Measurements from ENCODE around the gene PPP6R1. TPM values are rescaled to one million over a fixed set of nuclear protein-coding genes. Genes with fewer than 3 reads are reported as not detected.
"Not testable (repeated sequence)": the region's sequence is repeated elsewhere in the genome, so short reads cannot be mapped to it uniquely, and the experiment has no call there.

Gene PPP6R1
- total RNA-seq, 1 donor from 2014 or later: 180 TPM

- no peak overlapping the region for H3K4me3 Mint-ChIP-seq (ENCODE audit: low read depth)
- no peaks in the 10 kb centered on the region for H3K4me1 Mint-ChIP-seq (ENCODE audit: low read depth)
- H3K27me3 Mint-ChIP-seq (ENCODE audit: low read depth): no peaks in the 10 kb centered on the region
- no peak for DNase-seq (ENCODE audit: low spot score)
- no peak overlapping the region for H3K27ac Mint-ChIP-seq
- H3K9me3 Mint-ChIP-seq: no peaks in the 10 kb centered on the region
- intact Hi-C loops (cut with micrococcal nuclease): no loop called here
- peaks cover 42% of the 10 kb centered on the region for H3K36me3 Mint-ChIP-seq (ENCODE audit: low read depth)
Measured at GRCh38 chr19:55228015-55228391, 30.8 kb downstream of the PPP6R1 start.

- peaks cover 36% of the 10 kb centered on the region for H3K36me3 Mint-ChIP-seq (ENCODE audit: low read depth)
- no peak for DNase-seq (ENCODE audit: low spot score)
- no peaks in the 10 kb centered on the region for H3K27me3 Mint-ChIP-seq (ENCODE audit: low read depth)
- no peaks in the 10 kb centered on the region for H3K9me3 Mint-ChIP-seq
- H3K4me1 Mint-ChIP-seq (ENCODE audit: low read depth): no peaks in the 10 kb centered on the region
- intact Hi-C loops (cut with micrococcal nuclease): no loop called here
- H3K27ac Mint-ChIP-seq: no peak overlapping the region
- no peak overlapping the region for H3K4me3 Mint-ChIP-seq (ENCODE audit: low read depth)
Measured at GRCh38 chr19:55227241-55228014, 31.4 kb downstream of the PPP6R1 start.

DNA sequence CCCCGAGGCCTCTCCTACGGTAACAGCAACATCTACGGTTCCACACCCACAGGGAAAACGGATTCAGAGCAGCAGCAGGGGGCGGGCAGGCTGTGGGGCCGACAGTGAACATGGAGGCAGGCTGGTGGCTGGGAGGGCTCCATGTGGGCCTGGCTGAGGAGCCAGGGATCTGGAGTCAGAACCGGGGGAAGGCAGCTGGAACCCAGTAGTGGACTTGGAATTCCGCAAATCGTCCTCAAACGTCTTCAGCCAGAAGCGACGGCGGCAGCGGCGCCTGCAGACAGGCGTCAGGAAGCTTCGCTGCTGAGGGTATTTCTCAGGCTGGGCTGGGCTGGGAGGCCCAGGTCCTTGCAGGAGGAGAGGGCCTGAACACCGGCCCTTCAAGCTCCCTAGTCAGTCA is 32.0 kb downstream of the PPP6R1 start:
- no peak for DNase-seq (ENCODE audit: low spot score)
- no peak overlapping the region for H3K27ac Mint-ChIP-seq
- peaks cover 30% of the 10 kb centered on the region for H3K36me3 Mint-ChIP-seq (ENCODE audit: low read depth)
- no peaks in the 10 kb centered on the region for H3K27me3 Mint-ChIP-seq (ENCODE audit: low read depth)
- H3K4me3 Mint-ChIP-seq (ENCODE audit: low read depth): no peak overlapping the region
- H3K4me1 Mint-ChIP-seq (ENCODE audit: low read depth): no peaks in the 10 kb centered on the region
- intact Hi-C loops (cut with micrococcal nuclease): no loop called here
- H3K9me3 Mint-ChIP-seq: no peaks in the 10 kb centered on the region

GRCh38 chr19:55226273-55226672 is 32.5 kb downstream of the PPP6R1 start:
- H3K27me3 Mint-ChIP-seq (ENCODE audit: low read depth): no peaks in the 10 kb centered on the region
- intact Hi-C loops (cut with micrococcal nuclease): no loop called here
- peaks cover 34% of the 10 kb centered on the region for H3K36me3 Mint-ChIP-seq (ENCODE audit: low read depth)
- no peaks in the 10 kb centered on the region for H3K9me3 Mint-ChIP-seq
- H3K4me1 Mint-ChIP-seq (ENCODE audit: low read depth): no peaks in the 10 kb centered on the region
- DNase-seq (ENCODE audit: low spot score): no peak
- H3K4me3 Mint-ChIP-seq (ENCODE audit: low read depth): no peak overlapping the region
- no peak overlapping the region for H3K27ac Mint-ChIP-seq

- DNase-seq (ENCODE audit: low spot score): no peak
- Mint-ChIP-seq H3K27me3 (ENCODE audit: low read depth) (no peaks in the 10 kb centered on the region), H3K27ac (peak overlapping the region; percentile 4), H3K36me3 (ENCODE audit: low read depth) (peaks cover 38% of the 10 kb centered on the region), H3K4me3 (ENCODE audit: low read depth) (no peak overlapping the region), H3K4me1 (ENCODE audit: low read depth) (no peaks in the 10 kb centered on the region), H3K9me3 (no peaks in the 10 kb centered on the region)
- intact Hi-C loops (cut with micrococcal nuclease): no loop called here
Measured at GRCh38 chr19:55225415-55225958, 33.3 kb downstream of the PPP6R1 start.

DNA sequence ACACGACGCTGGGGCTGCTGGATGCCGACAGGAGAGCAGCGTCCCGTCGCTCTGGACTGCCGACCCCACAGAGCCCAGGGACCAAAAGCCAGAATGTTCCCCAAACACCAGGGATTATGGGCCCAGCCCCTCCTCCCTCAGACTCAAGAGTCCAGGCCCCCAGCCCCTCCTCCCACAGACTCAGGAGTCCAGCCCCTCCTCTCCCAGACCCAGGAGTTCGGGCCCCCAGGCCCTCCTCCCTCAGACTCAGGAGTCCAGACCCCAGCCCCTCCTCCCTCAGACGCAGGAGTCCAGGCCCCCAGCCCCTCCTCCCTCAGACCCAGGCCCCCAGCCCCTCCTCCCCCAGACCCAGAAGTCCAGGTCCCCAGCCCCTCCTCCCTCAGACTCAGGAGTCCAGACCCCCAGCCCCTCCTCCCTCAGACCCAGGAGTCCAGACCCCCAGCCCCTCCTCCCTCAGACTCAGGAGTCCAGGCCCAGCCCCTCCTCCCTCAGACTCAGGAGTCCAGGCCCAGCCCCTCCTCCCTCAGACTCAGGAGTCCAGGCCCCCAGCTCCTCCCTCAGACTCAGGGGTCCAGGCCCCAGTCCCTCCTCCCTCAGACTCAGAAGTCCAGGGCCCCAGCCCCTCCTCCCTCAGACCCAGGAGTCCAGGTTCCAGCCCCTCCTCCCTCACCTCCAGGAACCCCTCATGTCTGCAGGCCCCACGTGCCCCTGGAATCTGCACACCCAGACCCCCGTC is 34.0 kb downstream of the PPP6R1 start:
- H3K4me1 Mint-ChIP-seq (ENCODE audit: low read depth); intact Hi-C loops (cut with micrococcal nuclease); H3K9me3 Mint-ChIP-seq; H3K27ac Mint-ChIP-seq; H3K27me3 Mint-ChIP-seq (ENCODE audit: low read depth); DNase-seq (ENCODE audit: low spot score); H3K4me3 Mint-ChIP-seq (ENCODE audit: low read depth): not testable (repeated sequence)
- H3K36me3 Mint-ChIP-seq (ENCODE audit: low read depth): peaks cover 39% of the 10 kb centered on the region

DNA sequence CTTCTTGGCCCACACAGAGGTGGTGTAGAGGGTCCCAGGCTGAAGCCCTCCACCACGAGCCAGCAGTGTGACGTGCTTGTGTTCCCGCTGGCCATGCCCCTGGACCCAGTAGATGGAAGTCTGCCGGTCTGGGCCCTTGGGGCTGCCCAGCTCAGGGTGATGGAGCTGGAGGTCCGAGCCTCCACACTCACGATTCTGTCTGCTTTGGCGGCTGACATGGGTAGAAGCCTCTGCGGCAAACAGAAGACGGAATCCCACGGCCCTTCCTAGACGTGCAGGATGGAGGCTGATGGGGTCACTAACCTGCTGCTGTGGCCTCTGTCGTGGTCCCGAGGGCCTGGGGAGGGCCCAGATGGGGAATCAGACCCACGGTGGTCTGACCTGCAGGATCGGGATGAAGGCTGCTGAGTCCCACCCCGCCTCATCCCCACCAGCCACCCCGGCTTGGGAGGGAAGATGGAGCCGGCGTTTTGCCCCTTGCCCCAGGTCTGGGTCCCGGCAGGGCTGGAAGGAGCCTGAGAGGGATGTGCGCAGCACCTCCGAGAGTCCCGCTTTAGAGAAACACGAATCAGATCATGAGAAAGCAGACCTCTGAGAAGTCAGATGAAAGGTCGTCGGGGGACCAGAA is 34.7 kb downstream of the PPP6R1 start:
- Mint-ChIP-seq H3K27ac (no peak overlapping the region), H3K27me3 (ENCODE audit: low read depth) (no peaks in the 10 kb centered on the region), H3K36me3 (ENCODE audit: low read depth) (peaks cover 39% of the 10 kb centered on the region), H3K4me3 (ENCODE audit: low read depth) (no peak overlapping the region), H3K4me1 (ENCODE audit: low read depth) (no peaks in the 10 kb centered on the region), H3K9me3 (no peaks in the 10 kb centered on the region)
- no peak for DNase-seq (ENCODE audit: low spot score)
- intact Hi-C loops (cut with micrococcal nuclease): no loop called here

DNA sequence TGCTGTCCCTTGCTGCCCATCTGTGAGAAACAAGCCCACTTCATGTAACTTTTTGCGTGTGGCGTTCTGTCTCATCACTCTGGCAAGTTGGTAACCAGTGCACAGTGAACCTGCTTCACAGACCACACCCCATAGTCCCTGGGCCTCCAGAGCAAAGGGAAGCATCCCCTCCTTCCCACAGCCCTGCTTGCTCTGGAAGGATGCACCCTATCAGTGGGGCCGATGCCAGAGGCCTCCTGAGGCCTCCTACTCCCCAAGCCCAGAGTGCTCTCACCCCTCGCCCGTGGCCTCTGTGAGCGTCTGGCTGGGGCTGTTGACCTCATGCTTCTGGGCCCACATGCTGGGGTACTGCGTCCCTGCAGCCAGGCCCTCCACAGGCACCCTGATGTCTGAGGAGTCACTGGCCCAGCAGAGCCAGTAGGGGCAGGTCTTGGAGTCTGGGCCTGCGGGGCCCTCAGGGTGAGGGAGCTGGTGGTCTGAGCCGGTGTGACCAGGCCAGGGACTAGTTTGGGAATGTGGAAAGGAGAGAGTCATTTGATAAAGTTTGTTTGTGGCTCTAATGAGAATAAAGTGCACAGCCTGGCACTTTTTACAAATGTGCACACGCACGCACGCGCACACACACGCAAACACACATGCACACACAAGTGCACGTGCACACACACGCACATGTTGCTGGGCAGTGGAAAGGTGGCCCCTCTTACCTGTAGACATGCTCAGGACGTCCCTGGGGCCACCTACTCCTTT is 35.4 kb downstream of the PPP6R1 start:
- Mint-ChIP-seq H3K4me1 (ENCODE audit: low read depth) (no peaks in the 10 kb centered on the region), H3K27ac (no peak overlapping the region), H3K4me3 (ENCODE audit: low read depth) (no peak overlapping the region), H3K36me3 (ENCODE audit: low read depth) (peaks cover 39% of the 10 kb centered on the region), H3K27me3 (ENCODE audit: low read depth) (no peaks in the 10 kb centered on the region), H3K9me3 (no peaks in the 10 kb centered on the region)
- intact Hi-C loops (cut with micrococcal nuclease): no loop called here
- DNase-seq (ENCODE audit: low spot score): no peak

DNA sequence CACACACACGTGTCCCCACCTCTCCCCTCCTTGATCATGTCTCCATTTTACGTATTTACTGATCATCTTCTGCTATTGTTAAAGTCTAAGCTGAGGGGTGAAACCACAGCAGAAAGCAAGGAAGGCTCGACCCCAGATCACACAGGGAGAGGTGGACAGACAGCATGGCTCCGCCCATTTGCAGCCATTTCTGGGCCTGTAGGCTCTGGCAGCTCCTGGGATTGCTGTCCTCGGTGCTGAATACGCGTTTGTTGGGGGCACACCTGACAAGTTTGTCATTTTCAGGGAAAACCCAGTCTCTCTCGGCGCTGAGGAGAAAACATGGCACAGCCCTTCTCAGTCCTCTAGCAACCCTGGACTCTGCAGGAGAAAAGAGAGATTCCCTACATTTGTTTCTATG is 38.3 kb downstream of the PPP6R1 start:
- no peak for DNase-seq (ENCODE audit: low spot score)
- Mint-ChIP-seq H3K36me3 (ENCODE audit: low read depth) (peaks cover 21% of the 10 kb centered on the region), H3K27me3 (ENCODE audit: low read depth) (no peaks in the 10 kb centered on the region), H3K4me3 (ENCODE audit: low read depth) (no peak overlapping the region), H3K9me3 (no peaks in the 10 kb centered on the region), H3K27ac (no peak overlapping the region), H3K4me1 (ENCODE audit: low read depth) (peaks cover 9% of the 10 kb centered on the region)
- intact Hi-C loops (cut with micrococcal nuclease): no loop called here

- intact Hi-C loops (cut with micrococcal nuclease): loop anchor here (5.0 kb wide), 1 partner anchor 36 kb away; no protein-coding TSS in a partner anchor
Measured at GRCh38 chr19:55216461-55217198, 42.2 kb downstream of the PPP6R1 start.

GRCh38 chr19:55213547-55213946 is 45.3 kb downstream of the PPP6R1 start:
- peaks cover 9% of the 10 kb centered on the region for H3K4me1 Mint-ChIP-seq (ENCODE audit: low read depth)
- intact Hi-C loops (cut with micrococcal nuclease): no loop called here
- DNase-seq (ENCODE audit: low spot score): no peak
- peaks cover 5% of the 10 kb centered on the region for H3K27me3 Mint-ChIP-seq (ENCODE audit: low read depth)
- peaks cover 6% of the 10 kb centered on the region for H3K9me3 Mint-ChIP-seq
- H3K27ac Mint-ChIP-seq: no peak overlapping the region
- H3K36me3 Mint-ChIP-seq (ENCODE audit: low read depth): no peaks in the 10 kb centered on the region
- H3K4me3 Mint-ChIP-seq (ENCODE audit: low read depth): no peak overlapping the region

More at GRCh38 chr19:55216461-55217198, 42.2 kb downstream of the PPP6R1 start:
- Mint-ChIP-seq H3K4me3 (ENCODE audit: low read depth) (peak overlapping the region; percentile 60), H3K4me1 (ENCODE audit: low read depth) (peaks cover 9% of the 10 kb centered on the region), H3K27me3 (ENCODE audit: low read depth) (no peaks in the 10 kb centered on the region), H3K36me3 (ENCODE audit: low read depth) (peaks cover 15% of the 10 kb centered on the region), H3K27ac (no peak overlapping the region), H3K9me3 (peaks cover 6% of the 10 kb centered on the region)
- DNase-seq (ENCODE audit: low spot score): peak; percentile 42

- Mint-ChIP-seq H3K4me3 (ENCODE audit: low read depth) (no peak overlapping the region), H3K27me3 (ENCODE audit: low read depth) (peaks cover 5% of the 10 kb centered on the region), H3K9me3 (peaks cover 6% of the 10 kb centered on the region), H3K36me3 (ENCODE audit: low read depth) (no peaks in the 10 kb centered on the region), H3K27ac (no peak overlapping the region), H3K4me1 (ENCODE audit: low read depth) (peaks cover 7% of the 10 kb centered on the region)
- intact Hi-C loops (cut with micrococcal nuclease): no loop called here
- DNase-seq (ENCODE audit: low spot score): no peak
Measured at GRCh38 chr19:55212447-55212846, 46.4 kb downstream of the PPP6R1 start.
